SK-N-MC (cell line): ENCODE results near the gene RHBDD1.

Experiments
- EZH2 ChIP-seq: fragments of 200-600 bp; sonication (generic); IDR thresholded peaks from one replicate; pipeline ENCODE4 v1.6.1; 2017; ENCODE audit warnings: antibody characterized with exemption
- POLR2AphosphoS5 ChIP-seq: IDR thresholded peaks from 2 replicates; pipeline ENCODE4 v1.6.1; 2012; ENCODE audit warnings: mild to moderate bottlenecking, low read depth, low read length, borderline replicate concordance

DNA sequence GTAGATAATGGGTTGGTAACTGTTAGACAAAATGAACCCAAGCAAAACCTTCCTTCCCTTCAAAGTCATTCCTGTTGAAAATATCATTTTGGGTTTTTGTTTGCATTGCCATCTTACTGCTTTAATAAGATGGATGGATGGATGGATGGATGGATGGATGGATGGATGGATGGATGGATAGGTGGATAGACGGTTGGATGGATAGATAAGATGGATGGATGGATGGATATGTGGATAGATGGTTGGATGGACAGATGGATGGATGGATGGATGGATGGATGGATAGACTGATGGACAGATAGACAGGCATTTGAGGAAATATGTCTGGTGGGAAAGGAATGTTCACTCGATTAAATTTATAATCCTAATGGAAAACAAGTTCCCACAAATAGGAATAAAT lies 194.9 kb downstream of the RHBDD1 start:
- TF ChIP-seq EZH2: no peak
- TF ChIP-seq POLR2AphosphoS5: no peak
